Activated naive CD8-positive, alpha-beta T cell treated with anti-CD3 and anti-CD28 coated beads, Interleukin-2, amount 10 ng/mL, durations not matched to agents 7 days and 5 days (primary cell): ENCODE data around the gene GOLT1A. TPM values are rescaled to one million over a fixed set of nuclear protein-coding genes. Genes with fewer than 3 reads are reported as not detected.

Source experiments
- ATAC-seq: fragments of 150-1000 bp; cut with Tn5 transposase; one replicate; pipeline ENCODE4 v1.10.0; 2021; ENCODE audit warnings: low read depth, moderate library complexity
- POLR2A ChIA-PET: fragments of 350-600 bp; sonication (Branson Sonifier 250); formaldehyde crosslinking; loops from one replicate; lab custom pipeline; 2021; ENCODE audit warnings: antibody characterized with exemption; lab: Charles Lee
- DNase-seq: peaks from one replicate; pipeline ENCODE4 v3.0.0; 2021
- H3K27ac Mint-ChIP-seq: one replicate; pipeline ENCODE4 v1.8.0; 2022; ENCODE audit warnings: mild to moderate bottlenecking, mixed read lengths
- H3K27me3 Mint-ChIP-seq: one replicate; pipeline ENCODE4 v1.8.0; 2022; ENCODE audit warnings: mild to moderate bottlenecking, moderate library complexity, mixed read lengths
- H3K36me3 Mint-ChIP-seq: one replicate; pipeline ENCODE4 v1.8.0; 2021; ENCODE audit warnings: mild to moderate bottlenecking, mixed read lengths
- H3K4me1 Mint-ChIP-seq: one replicate; pipeline ENCODE4 v1.8.0; 2021; ENCODE audit warnings: mixed read lengths
- H3K4me3 Mint-ChIP-seq: one replicate; pipeline ENCODE4 v1.8.0; 2022; ENCODE audit warnings: mild to moderate bottlenecking, moderate library complexity, mixed read lengths
- H3K9me3 Mint-ChIP-seq: one replicate; pipeline ENCODE4 v1.8.0; 2021; ENCODE audit warnings: mixed read lengths
- total RNA-seq, 2 experiments: library from RNA; stranded (reverse); gene quantifications; one replicate each; pipeline ENCODE4 v1.2.3, GENCODE V29; 2021

The GOLT1A gene
- total RNA-seq, 2 experiments from 2014 or later = not detected

GRCh38 chr1:204188959-204189639 lies 24.7 kb downstream of the GOLT1A start:
- ATAC-seq (no peak), DNase-seq (no peak)
- H3K27me3 Mint-ChIP-seq = peaks cover 58% of the 10 kb centered on the region
- POLR2A ChIA-PET = no interaction called here
- no peaks in the 10 kb centered on the region for H3K36me3 Mint-ChIP-seq
- H3K9me3 Mint-ChIP-seq = peaks cover 2% of the 10 kb centered on the region
- peaks cover 13% of the 10 kb centered on the region for H3K4me1 Mint-ChIP-seq
- H3K4me3 Mint-ChIP-seq = no peak overlapping the region
- H3K27ac Mint-ChIP-seq = no peak overlapping the region

- ATAC-seq (no peak), DNase-seq (no peak)
- no peak overlapping the region for H3K4me3 Mint-ChIP-seq
- H3K27me3 Mint-ChIP-seq = peaks cover 55% of the 10 kb centered on the region
- peaks cover 13% of the 10 kb centered on the region for H3K4me1 Mint-ChIP-seq
- no peaks in the 10 kb centered on the region for H3K36me3 Mint-ChIP-seq
- H3K27ac Mint-ChIP-seq = no peak overlapping the region
- H3K9me3 Mint-ChIP-seq = peaks cover 2% of the 10 kb centered on the region
- POLR2A ChIA-PET = no interaction called here
Observed at GRCh38 chr1:204186597-204186996, 27.2 kb downstream of the GOLT1A start.

GRCh38 chr1:204181116-204181515 lies 32.7 kb downstream of the GOLT1A start:
- no peak for ATAC-seq

GRCh38 chr1:204180133-204180532 lies 33.7 kb downstream of the GOLT1A start:
- Mint-ChIP-seq H3K27me3 (peaks cover 16% of the 10 kb centered on the region), H3K9me3 (peaks cover 4% of the 10 kb centered on the region), H3K4me3 (no peak overlapping the region), H3K4me1 (no peaks in the 10 kb centered on the region), H3K36me3 (no peaks in the 10 kb centered on the region), H3K27ac (no peak overlapping the region)
- no peak for ATAC-seq
- POLR2A ChIA-PET = no interaction called here
- no peak for DNase-seq

More at GRCh38 chr1:204181116-204181515, 32.7 kb downstream of the GOLT1A start:
- Mint-ChIP-seq H3K27ac (no peak overlapping the region), H3K36me3 (no peaks in the 10 kb centered on the region), H3K4me3 (no peak overlapping the region), H3K4me1 (no peaks in the 10 kb centered on the region), H3K9me3 (peaks cover 4% of the 10 kb centered on the region), H3K27me3 (peaks cover 21% of the 10 kb centered on the region)
- DNase-seq = no peak
- POLR2A ChIA-PET = no interaction called here

- Mint-ChIP-seq H3K27me3 (peaks cover 8% of the 10 kb centered on the region), H3K9me3 (peaks cover 3% of the 10 kb centered on the region), H3K36me3 (no peaks in the 10 kb centered on the region), H3K27ac (no peak overlapping the region), H3K4me3 (no peak overlapping the region), H3K4me1 (no peaks in the 10 kb centered on the region)
- POLR2A ChIA-PET = no interaction called here
- no peak for ATAC-seq
- DNase-seq = no peak
Observed at GRCh38 chr1:204178487-204179281, 35.1 kb downstream of the GOLT1A start.

- Mint-ChIP-seq H3K4me3 (no peak overlapping the region), H3K27ac (no peak overlapping the region), H3K4me1 (no peaks in the 10 kb centered on the region), H3K36me3 (no peaks in the 10 kb centered on the region), H3K9me3 (peaks cover 4% of the 10 kb centered on the region), H3K27me3 (peaks cover 7% of the 10 kb centered on the region)
- POLR2A ChIA-PET = no interaction called here
- DNase-seq (no peak), ATAC-seq (no peak)
Observed at GRCh38 chr1:204177133-204177532, 36.7 kb downstream of the GOLT1A start.

GRCh38 chr1:204176049-204176448 lies 37.7 kb downstream of the GOLT1A start:
- Mint-ChIP-seq H3K9me3 (peaks cover 7% of the 10 kb centered on the region), H3K4me3 (no peak overlapping the region), H3K36me3 (peaks cover 3% of the 10 kb centered on the region), H3K27me3 (peaks cover 3% of the 10 kb centered on the region), H3K27ac (no peak overlapping the region), H3K4me1 (no peaks in the 10 kb centered on the region)
- ATAC-seq = no peak
- no peak for DNase-seq
- POLR2A ChIA-PET = no interaction called here

- Mint-ChIP-seq H3K9me3 (peaks cover 14% of the 10 kb centered on the region), H3K36me3 (peaks cover 3% of the 10 kb centered on the region), H3K27me3 (peaks cover 3% of the 10 kb centered on the region), H3K4me1 (no peaks in the 10 kb centered on the region), H3K27ac (no peak overlapping the region), H3K4me3 (no peak overlapping the region)
- POLR2A ChIA-PET = no interaction called here
- DNase-seq (no peak), ATAC-seq (no peak)
Observed at GRCh38 chr1:204174958-204175357, 38.8 kb downstream of the GOLT1A start.

GRCh38 chr1:204172404-204173029 lies 41.3 kb downstream of the GOLT1A start:
- Mint-ChIP-seq H3K36me3 (peaks cover 3% of the 10 kb centered on the region), H3K9me3 (peaks cover 19% of the 10 kb centered on the region), H3K4me1 (no peaks in the 10 kb centered on the region), H3K27ac (no peak overlapping the region), H3K4me3 (no peak overlapping the region), H3K27me3 (peaks cover 3% of the 10 kb centered on the region)
- POLR2A ChIA-PET = no interaction called here
- DNase-seq (no peak), ATAC-seq (no peak)

GRCh38 chr1:204171751-204172178 lies 42.0 kb downstream of the GOLT1A start:
- Mint-ChIP-seq H3K27me3 (peaks cover 3% of the 10 kb centered on the region), H3K4me1 (no peaks in the 10 kb centered on the region), H3K9me3 (peaks cover 19% of the 10 kb centered on the region), H3K4me3 (no peak overlapping the region), H3K36me3 (peaks cover 3% of the 10 kb centered on the region), H3K27ac (no peak overlapping the region)
- POLR2A ChIA-PET = no interaction called here
- ATAC-seq = no peak
- no peak for DNase-seq

GRCh38 chr1:204170494-204171155 lies 43.2 kb downstream of the GOLT1A start:
- Mint-ChIP-seq H3K9me3 (peaks cover 19% of the 10 kb centered on the region), H3K27ac (no peak overlapping the region), H3K27me3 (peaks cover 3% of the 10 kb centered on the region), H3K4me3 (no peak overlapping the region), H3K36me3 (peaks cover 3% of the 10 kb centered on the region), H3K4me1 (no peaks in the 10 kb centered on the region)
- POLR2A ChIA-PET = no interaction called here
- DNase-seq (no peak), ATAC-seq (no peak)

- H3K9me3 Mint-ChIP-seq = peaks cover 19% of the 10 kb centered on the region
- H3K27ac Mint-ChIP-seq = no peak overlapping the region
- POLR2A ChIA-PET = no interaction called here
- no peaks in the 10 kb centered on the region for H3K4me1 Mint-ChIP-seq
- no peak overlapping the region for H3K4me3 Mint-ChIP-seq
- H3K27me3 Mint-ChIP-seq = peaks cover 3% of the 10 kb centered on the region
- no peak for DNase-seq
- ATAC-seq = no peak
- H3K36me3 Mint-ChIP-seq = peaks cover 3% of the 10 kb centered on the region
Observed at GRCh38 chr1:204169858-204170257, 43.9 kb downstream of the GOLT1A start.

GRCh38 chr1:204167730-204168129 lies 46.1 kb downstream of the GOLT1A start:
- POLR2A ChIA-PET = no interaction called here

More at GRCh38 chr1:204167730-204168129, 46.1 kb downstream of the GOLT1A start:
- no peak for ATAC-seq
- peaks cover 18% of the 10 kb centered on the region for H3K9me3 Mint-ChIP-seq
- H3K27me3 Mint-ChIP-seq = peaks cover 3% of the 10 kb centered on the region
- peaks cover 3% of the 10 kb centered on the region for H3K36me3 Mint-ChIP-seq
- H3K4me3 Mint-ChIP-seq = no peak overlapping the region
- no peaks in the 10 kb centered on the region for H3K4me1 Mint-ChIP-seq
- DNase-seq = no peak
- H3K27ac Mint-ChIP-seq = no peak overlapping the region
